ENCODE measurements around the gene S100A3. TPM values are rescaled to one million over a fixed set of nuclear protein-coding genes. Genes with fewer than 3 reads are reported as not detected.

S100A3 gene
- total and polyA plus RNA-seq, 2 of the 8 experiments (the other 6 are each of a cell fraction or from before 2014, with no cell fraction given) = 0.26 to 0.47 TPM

DNA sequence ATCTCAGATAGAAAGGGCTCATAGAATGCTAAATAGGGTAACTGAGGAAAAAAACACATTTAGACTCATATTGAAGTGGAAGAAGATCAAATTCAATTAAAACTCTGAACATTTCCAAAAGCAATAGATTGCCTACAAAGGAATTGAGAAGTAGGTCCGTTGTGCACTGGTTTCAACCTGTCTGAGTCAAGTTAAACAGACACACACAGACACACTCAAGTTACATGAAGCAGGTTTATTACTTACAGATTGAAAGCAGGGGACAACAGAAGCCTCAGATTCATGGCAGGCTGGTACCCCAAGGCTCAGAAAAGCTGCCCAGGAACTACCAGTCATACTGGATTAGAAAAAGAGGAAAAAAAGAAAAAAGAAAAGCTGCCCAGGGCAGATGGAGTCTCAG, 37.3 kb upstream of the S100A3 start (continued):
- TF ChIP-seq CHD7 (IDR thresholded peaks at IDR 0.05; ENCODE audit: insufficient replicate concordance, low read length) = no peak

Data from H1 (cell line).